Measurements from ENCODE around the gene IKBKE.
A peak's percentile ranks its signal among the peaks of the same experiment; 100 is the strongest.

The IKBKE gene

GRCh38 chr1:206498685-206499084 lies 28.4 kb downstream of the IKBKE start:
- no peak for DNase-seq

GRCh38 chr1:206500046-206500445 lies 29.8 kb downstream of the IKBKE start:
- DNase-seq: no peak

GRCh38 chr1:206501881-206502280 lies 31.6 kb downstream of the IKBKE start:
- DNase-seq: no peak

- DNase-seq: no peak
Observed at GRCh38 chr1:206502403-206502802, 32.1 kb downstream of the IKBKE start.

- DNase-seq: no peak
Observed at GRCh38 chr1:206502812-206503211, 32.5 kb downstream of the IKBKE start.

- peak; percentile 69 for DNase-seq
Observed at GRCh38 chr1:206503591-206504362, 33.5 kb downstream of the IKBKE start.

- no peak for DNase-seq
Observed at GRCh38 chr1:206504363-206504713, 34.1 kb downstream of the IKBKE start.

- no peak for DNase-seq
Observed at GRCh38 chr1:206505702-206506355, 35.6 kb downstream of the IKBKE start.

- DNase-seq: peak; percentile 50
Observed at GRCh38 chr1:206506405-206507283, 36.4 kb downstream of the IKBKE start.

- DNase-seq: peak; percentile 86
Observed at GRCh38 chr1:206507284-206508129, 37.2 kb downstream of the IKBKE start, which contains the start of gene RASSF5. RASSF5 (plus strand) TSS chr1:206507531; CDS start chr1:206507603, 72 bp downstream.

- DNase-seq: no peak
Observed at GRCh38 chr1:206508130-206508889, 38.0 kb downstream of the IKBKE start.

GRCh38 chr1:206508956-206509355 lies 38.7 kb downstream of the IKBKE start:
- peak; percentile 73 for DNase-seq

GRCh38 chr1:206509612-206510257 lies 39.5 kb downstream of the IKBKE start:
- DNase-seq: no peak

GRCh38 chr1:206510371-206510770 lies 40.1 kb downstream of the IKBKE start:
- no peak for DNase-seq

GRCh38 chr1:206511362-206512057 lies 41.2 kb downstream of the IKBKE start:
- no peak for DNase-seq

- no peak for DNase-seq
Observed at GRCh38 chr1:206512058-206512850, 42.0 kb downstream of the IKBKE start.

- no peak for DNase-seq
Observed at GRCh38 chr1:206512851-206513180, 42.5 kb downstream of the IKBKE start.

- DNase-seq: peak; percentile 91
Observed at GRCh38 chr1:206513312-206514111, 43.2 kb downstream of the IKBKE start.

Data from femur (tissue), 1 donor.